K562 (cell line): ENCODE results near the gene ESPL1. TPM values are rescaled to one million over a fixed set of nuclear protein-coding genes. Genes with fewer than 3 reads are reported as not detected.

Source experiments
- HNRNPLL ChIP-seq: fragments of 200-400 bp; formaldehyde crosslinking; IDR thresholded peaks from 2 replicates; pipeline ENCODE4 v1.6.1; 2017; ENCODE audit warnings: low read length, low read depth, mild to moderate bottlenecking; ENCODE audit not compliant: poor library complexity, severe bottlenecking
- L3MBTL2 ChIP-seq: fragments of 450-650 bp; IDR thresholded peaks from 2 replicates; pipeline ENCODE4 v1.6.1; 2016; ENCODE audit warnings: mild to moderate bottlenecking, moderate library complexity
- LCOR ChIP-seq: sonication (generic); formaldehyde crosslinking; IDR thresholded peaks from 2 replicates; pipeline ENCODE4 v1.8.0; 2022; ENCODE audit warnings: mild to moderate bottlenecking, missing genetic modification reagents
- NELFE ChIP-seq: IDR thresholded peaks from 2 replicates; pipeline ENCODE4 v1.6.1; 2011; ENCODE audit warnings: mild to moderate bottlenecking; ENCODE audit not compliant: insufficient read depth, insufficient read length
- NR2C2 ChIP-seq, 2 experiments: fragments of 200-800 bp in 1 of 2; sonication (Bioruptor generic) in 1 of 2; sonication (generic) in 1 of 2; formaldehyde crosslinking in 1 of 2; IDR thresholded peaks; 2 replicates each; pipeline versions ENCODE4 v1.6.1 to v1.8.0; 2016 to 2022; ENCODE audit warnings: mild to moderate bottlenecking in 1 of 2, missing compliant biosample characterization in 1 of 2, missing genetic modification characterization in 1 of 2, missing genetic modification reagents in 1 of 2
- NR2F6 ChIP-seq: fragments of 450-650 bp; formaldehyde crosslinking; IDR thresholded peaks from 2 replicates; pipeline ENCODE4 v1.4.0; 2020; ENCODE audit warnings: mild to moderate bottlenecking
- PTTG1 ChIP-seq: fragments of 450-650 bp; IDR thresholded peaks from 2 replicates; pipeline ENCODE4 v1.6.1; 2016; ENCODE audit warnings: low read depth, mild to moderate bottlenecking, missing genetic modification characterization, missing compliant biosample characterization
- RUNX1 ChIP-seq: sonication (generic); IDR thresholded peaks from 2 replicates; pipeline ENCODE4 v1.6.1; 2016; ENCODE audit warnings: antibody characterized with exemption, low read depth
- SIN3A ChIP-seq, 2 experiments: fragments of 150-350 bp in 1 of 2; IDR thresholded peaks; 2 replicates each; pipeline ENCODE4 v1.6.1; 2011 to 2016; ENCODE audit warnings: borderline replicate concordance in 2 of 2, low read depth in 2 of 2, low read length in 2 of 2, mild to moderate bottlenecking in 2 of 2, moderate library complexity in 2 of 2; ENCODE audit not compliant: control insufficient read depth in 1 of 2
- ZKSCAN8 ChIP-seq: fragments of 200-800 bp; sonication (Bioruptor generic); IDR thresholded peaks from 2 replicates; pipeline ENCODE4 v1.6.1; 2016; ENCODE audit warnings: missing genetic modification characterization, missing compliant biosample characterization
- ZNF175 ChIP-seq: fragments of 200-800 bp; sonication (Bioruptor generic); IDR thresholded peaks from 2 replicates; pipeline ENCODE4 v1.6.1; 2016; ENCODE audit warnings: low read depth, mild to moderate bottlenecking, missing genetic modification characterization, missing compliant biosample characterization
- ZNF324 ChIP-seq: fragments of 250-450 bp; sonication (Bioruptor Pico); IDR thresholded peaks from 2 replicates; pipeline ENCODE4 v1.4.0; 2020; ENCODE audit warnings: mild to moderate bottlenecking
- ZNF589 ChIP-seq: fragments of 200-800 bp; sonication (Bioruptor generic); IDR thresholded peaks from 2 replicates; pipeline ENCODE4 v1.6.1; 2016; ENCODE audit warnings: low read depth, missing genetic modification characterization, missing compliant biosample characterization
- polyA plus RNA-seq, 8 experiments: library from polyadenylated mRNA; depleted of rRNA in 4 of 8; stranded (reverse) in 5 of 8; unstranded in 3 of 8; fragments of >200 nt; fragmentation: Nextera tagmentation in 2 of 8; fragmentation: Illumina TruSeq in 1 of 8; extraction: Ambion mirVana in 2 of 8; extraction: Trizol in 1 of 8; gene quantifications; 2 replicates each; pipeline versions ENCODE4 v1.2.1 to v1.2.3, GENCODE V29; 2011 to 2014; ENCODE audit warnings: inconsistent platforms in 1 of 8, missing spikeins in 1 of 8
- total RNA-seq, 7 experiments: library from RNA; depleted of rRNA in 6 of 7; stranded (reverse); fragments of >200 nt in 6 of 7; fragmentation: Illumina TruSeq in 2 of 7; extraction: Trizol in 2 of 7; gene quantifications; 2 replicates each; pipeline versions ENCODE4 v1.2.1 to v1.2.3, GENCODE V29; 2011 to 2021; ENCODE audit warnings: low replicate concordance in 1 of 7
- TF ChIP-seq, protein P1 (sequence below): fragments of 450-650 bp; IDR thresholded peaks from 2 replicates; pipeline ENCODE4 v1.6.1; 2018; ENCODE audit not compliant: partially characterized antibody
- TF ChIP-seq, protein P2 (sequence below): fragments of 200-800 bp; sonication (Bioruptor generic); IDR thresholded peaks from 2 replicates; pipeline ENCODE4 v1.6.1; 2016; ENCODE audit warnings: missing genetic modification characterization, missing compliant biosample characterization
- TF ChIP-seq, protein P3 (sequence below): fragments of 450-650 bp; IDR thresholded peaks from 2 replicates; pipeline ENCODE4 v1.6.1; 2016; ENCODE audit warnings: borderline replicate concordance

ESPL1 gene
- total and polyA plus RNA-seq, 9 of the 15 experiments (the other 6 are each of a cell fraction or from before 2014, with no cell fraction given): 1.2 to 55.0 (median 18.7) TPM

DNA sequence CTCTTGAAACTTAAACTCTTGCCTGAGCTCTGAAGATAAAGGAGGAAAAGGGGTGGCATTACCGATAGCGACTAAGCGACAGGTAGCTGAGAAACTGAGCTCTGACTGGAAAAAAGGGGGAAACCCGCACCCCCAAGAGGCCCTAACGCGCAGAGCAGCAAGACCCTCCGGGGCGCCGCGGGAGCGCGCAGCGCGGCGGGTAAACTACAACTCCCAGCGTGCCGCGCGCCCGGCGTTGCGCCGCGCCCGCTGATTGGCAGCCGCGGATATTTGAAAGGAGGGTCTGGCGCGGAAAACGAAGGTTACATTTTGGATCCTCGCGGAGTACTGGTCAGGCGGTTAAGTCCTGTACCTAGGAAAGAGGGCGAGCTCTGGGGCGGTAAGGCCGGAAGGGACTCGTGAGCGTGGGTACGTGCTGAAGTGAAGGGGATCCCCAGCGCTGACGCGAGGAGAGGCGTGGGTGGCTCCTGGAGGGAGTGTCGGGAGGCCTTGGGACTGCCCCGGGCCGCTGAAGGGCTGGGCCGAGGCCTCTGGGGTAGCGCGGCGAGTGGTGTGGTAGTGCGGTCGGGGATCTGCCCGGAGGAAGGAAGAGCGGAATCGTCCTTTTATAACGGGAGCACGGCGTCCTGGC, at the start of gene ESPL1 (continued):
- peak; percentile 90 to 95; a peak in 3 of 4 replicates for TF ChIP-seq SIN3A (IDR thresholded peaks at IDR 0.05; ENCODE audit: borderline replicate concordance in 2 of 2, control insufficient read depth in 1 of 2, low read depth in 2 of 2, low read length in 2 of 2)
- no peak for TF ChIP-seq ZKSCAN8 (CRISPR knock-in tag)
- TF ChIP-seq PTTG1 (tag): no peak
- peak; percentile 58; the same call in 1 of the 2 replicates for TF ChIP-seq LCOR
- TF ChIP-seq NR2F6: no peak
- TF ChIP-seq HNRNPLL: peak; percentile 26
- no peak for TF ChIP-seq RUNX1
- 0 out of 2 replicates have a peak, but pooled peaks have one; percentile 17 for TF ChIP-seq ZNF175 (CRISPR knock-in tag)
- TF ChIP-seq ZNF589 (CRISPR knock-in tag): no peak
- TF ChIP-seq L3MBTL2: peak; percentile 70
- TF ChIP-seq, protein P1, sequence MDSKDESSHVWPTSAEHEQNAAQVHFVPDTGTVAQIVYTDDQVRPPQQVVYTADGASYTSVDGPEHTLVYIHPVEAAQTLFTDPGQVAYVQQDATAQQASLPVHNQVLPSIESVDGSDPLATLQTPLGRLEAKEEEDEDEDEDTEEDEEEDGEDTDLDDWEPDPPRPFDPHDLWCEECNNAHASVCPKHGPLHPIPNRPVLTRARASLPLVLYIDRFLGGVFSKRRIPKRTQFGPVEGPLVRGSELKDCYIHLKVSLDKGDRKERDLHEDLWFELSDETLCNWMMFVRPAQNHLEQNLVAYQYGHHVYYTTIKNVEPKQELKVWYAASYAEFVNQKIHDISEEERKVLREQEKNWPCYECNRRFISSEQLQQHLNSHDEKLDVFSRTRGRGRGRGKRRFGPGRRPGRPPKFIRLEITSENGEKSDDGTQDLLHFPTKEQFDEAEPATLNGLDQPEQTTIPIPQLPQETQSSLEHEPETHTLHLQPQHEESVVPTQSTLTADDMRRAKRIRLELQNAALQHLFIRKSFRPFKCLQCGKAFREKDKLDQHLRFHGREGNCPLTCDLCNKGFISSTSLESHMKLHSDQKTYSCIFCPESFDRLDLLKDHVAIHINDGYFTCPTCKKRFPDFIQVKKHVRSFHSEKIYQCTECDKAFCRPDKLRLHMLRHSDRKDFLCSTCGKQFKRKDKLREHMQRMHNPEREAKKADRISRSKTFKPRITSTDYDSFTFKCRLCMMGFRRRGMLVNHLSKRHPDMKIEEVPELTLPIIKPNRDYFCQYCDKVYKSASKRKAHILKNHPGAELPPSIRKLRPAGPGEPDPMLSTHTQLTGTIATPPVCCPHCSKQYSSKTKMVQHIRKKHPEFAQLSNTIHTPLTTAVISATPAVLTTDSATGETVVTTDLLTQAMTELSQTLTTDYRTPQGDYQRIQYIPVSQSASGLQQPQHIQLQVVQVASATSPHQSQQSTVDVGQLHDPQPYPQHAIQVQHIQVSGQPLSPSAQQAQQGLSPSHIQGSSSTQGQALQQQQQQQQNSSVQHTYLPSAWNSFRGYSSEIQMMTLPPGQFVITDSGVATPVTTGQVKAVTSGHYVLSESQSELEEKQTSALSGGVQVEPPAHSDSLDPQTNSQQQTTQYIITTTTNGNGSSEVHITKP: peak; percentile 38
- TF ChIP-seq, protein P2, sequence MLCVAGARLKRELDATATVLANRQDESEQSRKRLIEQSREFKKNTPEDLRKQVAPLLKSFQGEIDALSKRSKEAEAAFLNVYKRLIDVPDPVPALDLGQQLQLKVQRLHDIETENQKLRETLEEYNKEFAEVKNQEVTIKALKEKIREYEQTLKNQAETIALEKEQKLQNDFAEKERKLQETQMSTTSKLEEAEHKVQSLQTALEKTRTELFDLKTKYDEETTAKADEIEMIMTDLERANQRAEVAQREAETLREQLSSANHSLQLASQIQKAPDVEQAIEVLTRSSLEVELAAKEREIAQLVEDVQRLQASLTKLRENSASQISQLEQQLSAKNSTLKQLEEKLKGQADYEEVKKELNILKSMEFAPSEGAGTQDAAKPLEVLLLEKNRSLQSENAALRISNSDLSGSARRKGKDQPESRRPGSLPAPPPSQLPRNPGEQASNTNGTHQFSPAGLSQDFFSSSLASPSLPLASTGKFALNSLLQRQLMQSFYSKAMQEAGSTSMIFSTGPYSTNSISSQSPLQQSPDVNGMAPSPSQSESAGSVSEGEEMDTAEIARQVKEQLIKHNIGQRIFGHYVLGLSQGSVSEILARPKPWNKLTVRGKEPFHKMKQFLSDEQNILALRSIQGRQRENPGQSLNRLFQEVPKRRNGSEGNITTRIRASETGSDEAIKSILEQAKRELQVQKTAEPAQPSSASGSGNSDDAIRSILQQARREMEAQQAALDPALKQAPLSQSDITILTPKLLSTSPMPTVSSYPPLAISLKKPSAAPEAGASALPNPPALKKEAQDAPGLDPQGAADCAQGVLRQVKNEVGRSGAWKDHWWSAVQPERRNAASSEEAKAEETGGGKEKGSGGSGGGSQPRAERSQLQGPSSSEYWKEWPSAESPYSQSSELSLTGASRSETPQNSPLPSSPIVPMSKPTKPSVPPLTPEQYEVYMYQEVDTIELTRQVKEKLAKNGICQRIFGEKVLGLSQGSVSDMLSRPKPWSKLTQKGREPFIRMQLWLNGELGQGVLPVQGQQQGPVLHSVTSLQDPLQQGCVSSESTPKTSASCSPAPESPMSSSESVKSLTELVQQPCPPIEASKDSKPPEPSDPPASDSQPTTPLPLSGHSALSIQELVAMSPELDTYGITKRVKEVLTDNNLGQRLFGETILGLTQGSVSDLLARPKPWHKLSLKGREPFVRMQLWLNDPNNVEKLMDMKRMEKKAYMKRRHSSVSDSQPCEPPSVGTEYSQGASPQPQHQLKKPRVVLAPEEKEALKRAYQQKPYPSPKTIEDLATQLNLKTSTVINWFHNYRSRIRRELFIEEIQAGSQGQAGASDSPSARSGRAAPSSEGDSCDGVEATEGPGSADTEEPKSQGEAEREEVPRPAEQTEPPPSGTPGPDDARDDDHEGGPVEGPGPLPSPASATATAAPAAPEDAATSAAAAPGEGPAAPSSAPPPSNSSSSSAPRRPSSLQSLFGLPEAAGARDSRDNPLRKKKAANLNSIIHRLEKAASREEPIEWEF: no peak
- TF ChIP-seq, protein P3, sequence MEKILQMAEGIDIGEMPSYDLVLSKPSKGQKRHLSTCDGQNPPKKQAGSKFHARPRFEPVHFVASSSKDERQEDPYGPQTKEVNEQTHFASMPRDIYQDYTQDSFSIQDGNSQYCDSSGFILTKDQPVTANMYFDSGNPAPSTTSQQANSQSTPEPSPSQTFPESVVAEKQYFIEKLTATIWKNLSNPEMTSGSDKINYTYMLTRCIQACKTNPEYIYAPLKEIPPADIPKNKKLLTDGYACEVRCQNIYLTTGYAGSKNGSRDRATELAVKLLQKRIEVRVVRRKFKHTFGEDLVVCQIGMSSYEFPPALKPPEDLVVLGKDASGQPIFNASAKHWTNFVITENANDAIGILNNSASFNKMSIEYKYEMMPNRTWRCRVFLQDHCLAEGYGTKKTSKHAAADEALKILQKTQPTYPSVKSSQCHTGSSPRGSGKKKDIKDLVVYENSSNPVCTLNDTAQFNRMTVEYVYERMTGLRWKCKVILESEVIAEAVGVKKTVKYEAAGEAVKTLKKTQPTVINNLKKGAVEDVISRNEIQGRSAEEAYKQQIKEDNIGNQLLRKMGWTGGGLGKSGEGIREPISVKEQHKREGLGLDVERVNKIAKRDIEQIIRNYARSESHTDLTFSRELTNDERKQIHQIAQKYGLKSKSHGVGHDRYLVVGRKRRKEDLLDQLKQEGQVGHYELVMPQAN: peak; percentile 97
- no peak for TF ChIP-seq NELFE
- no peak for TF ChIP-seq NR2C2 (CRISPR knock-in tag; IDR thresholded peaks at IDR 0.05)
- peak; percentile 69 for TF ChIP-seq NR2C2 (tag; IDR thresholded peaks at IDR 0.05)
- TF ChIP-seq ZNF324 (CRISPR knock-in tag): no peak
